NT2/D1 (cell line): ENCODE measurements around the gene CKLF.

ENCODE experiments used
- YY1 ChIP-seq: IDR thresholded peaks from 2 replicates; pipeline ENCODE4 v1.6.1; 2011; ENCODE audit not compliant: insufficient read length, insufficient read depth
- ZNF274 ChIP-seq: IDR thresholded peaks from 2 replicates; pipeline ENCODE4 v1.6.1; 2011; ENCODE audit warnings: mild to moderate bottlenecking, low read depth, low read length

GRCh38 chr16:66510298-66510697, 42.1 kb upstream of the CKLF start:
- TF ChIP-seq ZNF274, result no peak
- TF ChIP-seq YY1, result no peak
